Activated CD4-positive, alpha-beta T cell treated with anti-CD3 and anti-CD28 coated beads, Interleukin-2, amount 50 U/mL, for 4 hours (primary cell): ENCODE measurements around the gene ABTB1.

ENCODE experiments used
- DNase-seq, 2 experiments: peaks; one replicate each; pipeline ENCODE4 v3.0.0-alpha.2; 2020

The ABTB1 gene

DNA sequence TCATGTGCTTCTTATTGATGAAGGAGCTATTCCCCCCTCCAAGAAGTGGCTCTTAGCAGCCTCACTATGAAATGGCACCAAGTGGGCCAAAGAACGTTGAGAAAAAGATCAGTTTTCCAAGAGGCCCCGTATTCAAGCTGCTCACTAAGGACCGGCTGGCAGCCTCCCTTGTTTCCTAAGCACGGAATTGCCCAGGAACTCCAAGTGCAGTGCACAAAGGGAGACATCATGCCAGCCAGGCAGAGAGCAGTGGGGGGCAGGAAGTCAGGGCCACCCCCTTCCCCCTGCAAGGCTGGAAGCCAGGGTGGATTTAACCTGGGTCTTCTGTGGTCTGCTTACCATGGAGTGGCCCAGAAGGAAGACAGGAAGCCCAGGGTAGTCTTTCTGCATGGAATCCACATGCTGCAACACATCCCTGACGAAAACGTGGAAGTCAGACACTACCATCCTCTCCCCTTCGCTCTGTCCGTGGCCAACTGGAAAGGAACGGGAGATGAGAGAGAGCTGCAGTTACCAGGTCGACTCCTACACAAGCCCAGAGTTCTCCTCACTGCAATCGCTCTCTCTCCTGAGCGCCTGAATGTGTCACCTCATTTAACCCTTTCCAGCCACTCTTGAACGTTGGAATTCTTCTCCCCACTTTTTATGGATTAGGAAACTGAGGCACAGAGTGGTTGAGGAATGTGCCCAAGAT lies 49.5 kb downstream of the ABTB1 start:
- no peak for DNase-seq

DNA sequence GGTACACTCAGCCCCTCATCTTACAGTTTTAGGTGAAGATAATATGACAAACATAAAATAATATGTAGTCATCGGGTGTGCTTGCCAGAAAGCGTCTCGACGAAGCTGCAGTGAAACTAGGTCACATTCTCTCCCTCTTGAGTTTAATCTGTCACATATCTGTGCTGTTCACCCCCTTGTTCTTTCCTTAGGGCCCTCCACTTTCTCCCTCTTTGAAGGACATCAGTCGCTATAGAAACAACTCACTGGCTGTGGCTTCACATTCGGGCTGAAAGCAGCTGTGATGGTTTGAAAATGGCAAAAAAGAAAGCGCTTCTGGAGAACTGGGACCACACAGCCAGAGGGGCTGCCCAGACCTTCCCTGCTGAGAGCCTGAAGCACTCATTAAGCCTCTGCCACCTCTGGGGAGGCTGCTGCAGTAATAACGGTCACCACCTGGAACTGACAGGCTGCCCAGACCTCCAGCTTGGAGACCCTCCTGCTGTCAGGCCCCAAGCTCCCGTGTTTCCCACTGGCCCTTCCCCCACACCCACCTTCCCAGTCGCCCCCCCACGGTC lies 50.3 kb downstream of the ABTB1 start:
- no peak for DNase-seq

DNA sequence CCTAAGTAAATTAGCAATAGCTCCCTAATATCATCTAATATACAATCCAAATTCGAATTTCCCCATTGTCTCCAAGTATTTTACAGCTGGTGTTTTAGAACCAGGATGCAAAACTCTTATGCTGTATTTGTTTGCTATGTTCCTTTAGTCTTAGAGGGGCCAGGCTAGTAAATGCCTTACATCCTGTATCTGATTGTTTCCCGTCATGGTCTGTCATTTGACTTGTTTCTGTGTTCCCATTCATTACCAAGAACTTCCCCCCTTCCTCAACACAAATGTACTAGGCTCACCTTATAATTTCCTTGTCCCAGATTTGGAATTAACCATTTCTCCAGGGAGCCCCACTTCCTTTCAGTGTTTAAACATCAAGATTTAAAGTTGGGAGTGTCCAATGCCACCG lies 54.1 kb downstream of the ABTB1 start:
- DNase-seq, result no peak

DNA sequence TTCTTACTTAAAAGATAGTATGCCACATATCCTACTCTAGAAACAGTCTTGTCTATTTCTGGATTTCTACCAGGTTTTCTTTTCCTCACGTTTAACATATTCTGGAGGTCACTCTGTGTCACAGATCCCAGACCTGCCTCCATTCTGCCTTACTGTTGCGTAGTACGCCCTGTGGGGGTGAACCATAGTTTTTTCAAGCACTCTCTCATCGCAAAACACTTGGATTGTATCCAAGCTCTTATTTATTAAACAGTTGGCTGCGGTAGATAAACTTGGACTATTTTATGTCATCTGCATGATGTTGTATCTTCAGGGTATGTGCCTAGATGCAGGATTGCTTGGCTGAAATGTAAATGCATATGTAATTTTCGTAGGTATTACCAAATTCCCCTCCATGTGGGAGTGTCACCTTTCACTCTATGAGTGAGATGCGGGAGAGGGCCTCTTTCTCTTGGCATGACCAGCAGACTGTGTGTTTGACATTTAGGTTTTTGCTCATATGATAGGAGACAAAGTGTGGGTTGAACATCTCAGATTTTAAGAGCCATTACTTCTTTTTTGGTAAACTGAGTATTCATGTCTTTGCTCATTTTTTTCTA lies 55.8 kb downstream of the ABTB1 start:
- no peak for DNase-seq

DNA sequence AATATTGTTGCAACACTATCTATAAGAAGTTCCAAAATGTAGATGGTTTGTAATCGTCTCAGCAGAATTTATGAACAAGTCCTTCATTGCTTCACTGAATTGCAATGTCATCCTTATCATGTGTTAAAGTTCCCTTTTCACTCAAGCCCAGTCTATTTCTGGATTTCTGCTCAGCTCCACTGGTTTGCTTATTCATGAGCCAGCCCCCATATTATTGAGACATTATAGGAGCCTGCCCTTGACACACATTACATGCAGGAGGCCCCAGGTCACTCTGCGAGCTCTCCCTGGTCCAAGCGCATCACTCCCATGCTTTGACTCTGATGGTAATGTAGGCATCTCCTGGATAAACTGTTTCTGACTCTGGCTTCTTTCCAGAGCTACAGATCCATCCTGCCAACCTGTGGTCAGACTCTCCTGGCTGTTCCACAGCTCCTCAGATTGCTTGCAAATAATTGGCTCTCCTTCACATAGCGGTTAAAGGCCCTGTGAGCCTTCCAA lies 56.9 kb downstream of the ABTB1 start:
- DNase-seq, result no peak

DNA sequence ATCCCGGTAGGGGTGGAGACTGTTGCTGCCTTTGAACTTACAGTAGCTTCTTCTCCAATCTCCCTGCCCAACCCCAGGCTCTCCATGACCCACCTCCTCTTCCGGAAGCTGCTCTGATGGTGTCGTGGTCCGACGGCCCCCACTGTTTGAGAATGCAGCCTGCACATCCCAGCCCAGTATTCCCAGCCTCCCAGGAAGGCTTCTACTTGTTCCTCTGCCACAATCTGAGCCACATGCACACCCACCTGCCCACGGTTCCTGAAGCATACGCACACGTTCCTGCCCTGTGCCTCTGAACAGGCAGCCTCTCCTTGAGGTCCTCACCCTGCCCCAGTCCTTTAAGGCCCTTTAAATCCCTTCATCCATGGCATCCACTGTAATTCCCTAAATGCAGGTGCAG lies 57.4 kb downstream of the ABTB1 start:
- DNase-seq, result no peak
